CD14-positive monocyte (primary cell): ENCODE data around the gene S1PR2. TPM values are rescaled to one million over a fixed set of nuclear protein-coding genes. Genes with fewer than 3 reads are reported as not detected.
A peak's percentile ranks its signal among the peaks of the same experiment; 100 is the strongest.

ENCODE experiments used
- DNase-seq, 3 donors: peaks; one replicate each; pipeline ENCODE4 v3.0.0-alpha.2; 2011 to 2022
- H2AFZ ChIP-seq: 2 replicates; pipeline ENCODE4 v1.6.0; 2012; ENCODE audit warnings: mild to moderate bottlenecking, low read depth, low read length, inconsistent platforms; ENCODE audit not compliant: insufficient read depth, poor library complexity, severe bottlenecking
- H3K27ac ChIP-seq, 2 donors: 1 replicate in 1 of 2; 2 replicates in 1 of 2; pipeline ENCODE4 v1.5.1; 2012 to 2013; ENCODE audit warnings: low read length in 2 of 2, control low read depth in 1 of 2, inconsistent platforms in 1 of 2, low read depth in 1 of 2, mild to moderate bottlenecking in 1 of 2
- H3K27me3 ChIP-seq, 2 donors: one replicate each; pipeline versions ENCODE4 v1.6.0 to v1.6.1; 2011 to 2013; ENCODE audit warnings: low read length in 2 of 2; ENCODE audit not compliant: control insufficient read depth in 2 of 2, insufficient read depth in 2 of 2
- H3K36me3 ChIP-seq, 2 donors: replicated peaks in 1 of 2; 1 replicate in 1 of 2; 2 replicates in 1 of 2; pipeline versions ENCODE4 v1.5.1 to v1.6.1; 2012 to 2013; ENCODE audit warnings: low read length in 2 of 2, control low read depth in 1 of 2, inconsistent platforms in 1 of 2, mild to moderate bottlenecking in 1 of 2; ENCODE audit not compliant: insufficient read depth in 2 of 2, control insufficient read depth in 1 of 2
- H3K4me1 ChIP-seq, 2 donors: 1 replicate in 1 of 2; 2 replicates in 1 of 2; pipeline versions ENCODE4 v1.5.1 to v1.6.1; 2012 to 2013; ENCODE audit warnings: low read length in 2 of 2, control low read depth in 1 of 2, inconsistent platforms in 1 of 2, mild to moderate bottlenecking in 1 of 2, moderate library complexity in 1 of 2; ENCODE audit not compliant: insufficient read depth in 2 of 2, control insufficient read depth in 1 of 2
- H3K4me2 ChIP-seq: replicated peaks from 2 replicates; pipeline ENCODE3; 2012; ENCODE audit warnings: low read length, moderate library complexity, mild to moderate bottlenecking; ENCODE audit not compliant: poor library complexity, severe bottlenecking; ENCODE audit errors: extremely low read depth
- H3K4me3 ChIP-seq, 3 experiments: fragments of 200-600 bp in 1 of 3; sonication (generic) in 1 of 3; replicated peaks in 1 of 3; 1 replicate in 2 of 3; 2 replicates in 1 of 3; pipeline ENCODE4 v1.5.1; 2011 to 2013; ENCODE audit warnings: low read length in 3 of 3, mild to moderate bottlenecking in 3 of 3, control low read depth in 2 of 3, low read depth in 2 of 3, inconsistent platforms in 1 of 3, moderate library complexity in 1 of 3
- H3K79me2 ChIP-seq: 2 replicates; pipeline ENCODE4 v1.6.0; 2012; ENCODE audit warnings: mild to moderate bottlenecking, control low read depth, inconsistent platforms, low read length, moderate library complexity; ENCODE audit not compliant: insufficient read depth
- H3K9ac ChIP-seq: 2 replicates; pipeline ENCODE4 v1.6.0; 2017; ENCODE audit warnings: low read length, mild to moderate bottlenecking; ENCODE audit not compliant: insufficient read depth, poor library complexity, severe bottlenecking
- H3K9me3 ChIP-seq, 2 donors: replicated peaks in 1 of 2; 1 replicate in 1 of 2; 2 replicates in 1 of 2; pipeline versions ENCODE4 v1.5.1 to v1.6.1; 2012 to 2013; ENCODE audit warnings: low read length in 2 of 2, control low read depth in 1 of 2; ENCODE audit not compliant: control insufficient read depth in 1 of 2, insufficient read depth in 1 of 2
- H4K20me1 ChIP-seq: 2 replicates; pipeline ENCODE4 v1.6.0; 2012; ENCODE audit warnings: mild to moderate bottlenecking, low read length, control low read depth, moderate library complexity; ENCODE audit not compliant: insufficient read depth
- H3K27ac Mint-ChIP-seq, 7 donors: one replicate each; pipeline ENCODE4 v1.8.0; 2020; ENCODE audit warnings: mild to moderate bottlenecking in 7 of 7, mixed read lengths in 7 of 7, moderate library complexity in 6 of 7, inconsistent platforms in 2 of 7
- H3K27me3 Mint-ChIP-seq, 3 donors: one replicate each; pipeline ENCODE4 v1.8.0; 2021 to 2022; ENCODE audit warnings: low read depth in 3 of 3, mild to moderate bottlenecking in 3 of 3, mixed read lengths in 3 of 3, moderate library complexity in 3 of 3, inconsistent platforms in 1 of 3
- H3K36me3 Mint-ChIP-seq, 2 donors: one replicate each; pipeline ENCODE4 v1.8.0; 2020; ENCODE audit warnings: mixed read lengths in 2 of 2, inconsistent platforms in 1 of 2, mild to moderate bottlenecking in 1 of 2
- H3K4me1 Mint-ChIP-seq: one replicate; pipeline ENCODE4 v1.8.0; 2020; ENCODE audit warnings: mild to moderate bottlenecking, mixed read lengths
- H3K4me3 Mint-ChIP-seq, 2 donors: one replicate each; pipeline ENCODE4 v1.8.0; 2020; ENCODE audit warnings: mild to moderate bottlenecking in 2 of 2, mixed read lengths in 2 of 2, moderate library complexity in 1 of 2
- H3K9me3 Mint-ChIP-seq, 7 donors: one replicate each; pipeline ENCODE4 v1.8.0; 2020 to 2022; ENCODE audit warnings: mixed read lengths in 7 of 7, mild to moderate bottlenecking in 6 of 7, moderate library complexity in 6 of 7, inconsistent platforms in 2 of 7
- WGBS: methylation state at CpG from one replicate; pipeline ENCODE4 v1.1.5; 2013; ENCODE audit warnings: missing lambda C conversion rate; ENCODE audit not compliant: insufficient coverage; 5-methylcytosine and 5-hydroxymethylcytosine counted together
- intact Hi-C, 2 donors: fragments of 100-400 bp; cut with micrococcal nuclease; formaldehyde crosslinking; loops; one replicate each; pipeline versions ENCODE4 v1.15.0 to v1.15.1; 2023
- polyA plus RNA-seq, 3 donors: library from polyadenylated mRNA; depleted of rRNA in 1 of 3; unstranded in 2 of 3; stranded (reverse) in 1 of 3; fragments of 300-500 nt in 2 of 3; fragments of >200 nt in 1 of 3; fragmentation: Illumina TruSeq in 2 of 3; gene quantifications; 1 replicate in 2 of 3; 2 replicates in 1 of 3; pipeline ENCODE4 v1.2.3, GENCODE V29; 2012 to 2021
- TF ChIP-seq, protein P1 (sequence below): fragments of 200-600 bp; IDR thresholded peaks from one replicate; pipeline ENCODE4 v1.8.0; 2022; ENCODE audit warnings: antibody characterized with exemption, mild to moderate bottlenecking

Gene S1PR2
- polyA plus RNA-seq, 3 donors = 0.40 to 2.0 (median 0.55) TPM

DNA sequence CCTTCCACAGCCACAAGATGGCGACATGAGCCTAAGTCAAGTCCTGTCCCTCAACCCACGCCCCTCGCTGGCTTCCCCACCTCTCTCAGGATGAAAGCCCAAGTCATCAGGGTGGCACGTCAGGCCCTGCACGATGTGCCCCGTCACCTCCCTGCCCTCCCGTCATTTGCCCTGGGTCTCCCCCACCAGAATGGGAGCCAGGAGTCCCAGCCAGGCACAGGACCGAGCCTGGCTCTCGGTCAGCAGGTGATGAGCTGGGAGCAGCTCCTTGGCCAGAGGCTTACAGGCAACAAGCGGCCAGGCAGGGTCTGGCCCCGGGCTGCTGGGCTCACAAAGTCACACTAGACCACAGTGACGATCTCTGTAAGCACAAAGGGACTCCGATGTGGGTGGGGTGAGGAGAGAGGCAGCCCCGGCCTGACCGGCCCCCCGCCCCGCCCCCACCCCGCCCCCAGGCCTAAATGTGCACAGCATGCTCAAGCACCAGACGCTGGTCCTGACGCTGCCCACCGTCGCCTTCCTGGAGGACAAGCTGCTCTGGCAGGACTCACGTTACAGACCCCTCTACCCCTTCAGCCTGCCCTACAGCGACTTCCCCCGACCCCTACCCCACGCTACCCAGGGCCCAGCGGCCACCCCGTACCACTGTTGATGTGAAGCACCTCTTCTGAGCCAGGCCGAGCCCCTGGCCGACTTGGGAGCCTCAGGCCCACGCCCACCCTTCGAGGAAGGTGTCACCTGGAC, 28.2 kb upstream of the S1PR2 start:
- TF ChIP-seq, protein P1, sequence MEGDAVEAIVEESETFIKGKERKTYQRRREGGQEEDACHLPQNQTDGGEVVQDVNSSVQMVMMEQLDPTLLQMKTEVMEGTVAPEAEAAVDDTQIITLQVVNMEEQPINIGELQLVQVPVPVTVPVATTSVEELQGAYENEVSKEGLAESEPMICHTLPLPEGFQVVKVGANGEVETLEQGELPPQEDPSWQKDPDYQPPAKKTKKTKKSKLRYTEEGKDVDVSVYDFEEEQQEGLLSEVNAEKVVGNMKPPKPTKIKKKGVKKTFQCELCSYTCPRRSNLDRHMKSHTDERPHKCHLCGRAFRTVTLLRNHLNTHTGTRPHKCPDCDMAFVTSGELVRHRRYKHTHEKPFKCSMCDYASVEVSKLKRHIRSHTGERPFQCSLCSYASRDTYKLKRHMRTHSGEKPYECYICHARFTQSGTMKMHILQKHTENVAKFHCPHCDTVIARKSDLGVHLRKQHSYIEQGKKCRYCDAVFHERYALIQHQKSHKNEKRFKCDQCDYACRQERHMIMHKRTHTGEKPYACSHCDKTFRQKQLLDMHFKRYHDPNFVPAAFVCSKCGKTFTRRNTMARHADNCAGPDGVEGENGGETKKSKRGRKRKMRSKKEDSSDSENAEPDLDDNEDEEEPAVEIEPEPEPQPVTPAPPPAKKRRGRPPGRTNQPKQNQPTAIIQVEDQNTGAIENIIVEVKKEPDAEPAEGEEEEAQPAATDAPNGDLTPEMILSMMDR = peak; percentile 72
- Mint-ChIP-seq H3K27me3 (peaks cover 0 to 8% (median 1%) of the 10 kb centered on the region in 3 donors), H3K4me1 (peaks cover 3% of the 10 kb centered on the region), H3K9me3 (peaks cover 0 to 3% (median 0%) of the 10 kb centered on the region in 7 donors), H3K4me3 (no peak overlapping the region), H3K36me3 (peaks cover 38 to 51% of the 10 kb centered on the region in 2 donors), H3K27ac (peak overlapping the region in 1 of 7 donors; percentile 59)
- no peaks in the 10 kb centered on the region for H3K4me1 ChIP-seq
- peaks cover 14% of the 10 kb centered on the region for H4K20me1 ChIP-seq
- no peak overlapping the region for H2AFZ ChIP-seq
- WGBS = 59% methylated on average over 18 of the region's 32 CpGs
- no peak overlapping the region for H3K4me2 ChIP-seq
- H3K27me3 ChIP-seq = no peaks in the 10 kb centered on the region
- H3K4me3 ChIP-seq = no peak overlapping the region
- intact Hi-C loops = loop anchor here (2.0 kb wide), 1 partner anchor 131 kb away; no protein-coding TSS in a partner anchor
- peaks cover 42 to 47% of the 10 kb centered on the region in 2 donors for H3K36me3 ChIP-seq
- peak; percentile 78 to 88 (median 79) for DNase-seq
- no peak overlapping the region for H3K27ac ChIP-seq
- no peaks in the 10 kb centered on the region for H3K9me3 ChIP-seq
- no peaks in the 10 kb centered on the region for H3K79me2 ChIP-seq
- H3K9ac ChIP-seq = no peak overlapping the region

DNA sequence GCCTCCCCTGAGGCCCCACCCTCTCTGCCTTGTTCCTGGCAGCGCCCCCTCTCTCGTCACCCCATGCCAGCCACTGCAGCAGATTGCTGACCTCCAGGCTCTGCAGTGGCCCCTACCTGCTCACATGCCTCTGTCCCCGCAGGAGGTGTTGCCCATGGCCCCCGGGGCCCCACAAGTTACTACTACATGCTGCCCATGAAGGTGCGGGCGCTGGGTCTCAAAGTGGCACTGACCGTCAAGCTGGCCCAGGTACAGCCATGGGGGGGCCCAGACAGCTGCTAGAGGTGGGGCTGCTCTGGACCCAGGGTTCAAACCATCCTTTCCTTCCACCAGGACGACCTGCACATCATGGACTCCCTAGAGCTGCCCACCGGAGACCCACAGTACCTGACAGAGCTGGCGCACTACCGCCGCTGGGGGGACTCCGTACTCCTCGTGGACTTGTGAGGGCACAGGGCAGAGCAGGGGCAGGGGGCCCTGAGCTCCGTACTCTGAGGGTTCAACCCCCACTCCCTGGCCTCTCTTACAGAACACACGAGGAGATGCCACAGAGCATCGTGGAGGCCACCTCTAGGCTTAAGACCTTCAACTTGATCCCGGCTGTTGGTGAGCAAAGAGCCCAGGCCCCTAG, 27.1 kb upstream of the S1PR2 start:
- H3K9me3 ChIP-seq = no peaks in the 10 kb centered on the region
- H4K20me1 ChIP-seq = peaks cover 14% of the 10 kb centered on the region
- no peak overlapping the region for H2AFZ ChIP-seq
- TF ChIP-seq, protein P1 = no peak
- 97% methylated on average over 17 of the region's 18 CpGs for WGBS
- Mint-ChIP-seq H3K36me3 (peaks cover 45 to 61% of the 10 kb centered on the region in 2 donors), H3K27me3 (peaks cover 0 to 5% (median 0%) of the 10 kb centered on the region in 3 donors), H3K4me3 (no peak overlapping the region), H3K9me3 (peaks cover 0 to 2% (median 0%) of the 10 kb centered on the region in 7 donors), H3K27ac (peak overlapping the region in 4 of 7 donors; percentile 11 to 74 (median 33)), H3K4me1 (peaks cover 6% of the 10 kb centered on the region)
- H3K27me3 ChIP-seq = no peaks in the 10 kb centered on the region
- no peak overlapping the region for H3K4me2 ChIP-seq
- intact Hi-C loops = loop anchor here (2.0 kb wide), 1 partner anchor 133 kb away; no protein-coding TSS in a partner anchor
- H3K4me3 ChIP-seq = no peak overlapping the region
- peaks cover 49 to 55% of the 10 kb centered on the region in 2 donors for H3K36me3 ChIP-seq
- H3K4me1 ChIP-seq = no peaks in the 10 kb centered on the region
- DNase-seq = no peak
- peaks cover 8% of the 10 kb centered on the region for H3K79me2 ChIP-seq
- H3K27ac ChIP-seq = no peak overlapping the region
- H3K9ac ChIP-seq = no peak overlapping the region
